ENCODE data around the gene JAZF1.

The JAZF1 gene

DNA sequence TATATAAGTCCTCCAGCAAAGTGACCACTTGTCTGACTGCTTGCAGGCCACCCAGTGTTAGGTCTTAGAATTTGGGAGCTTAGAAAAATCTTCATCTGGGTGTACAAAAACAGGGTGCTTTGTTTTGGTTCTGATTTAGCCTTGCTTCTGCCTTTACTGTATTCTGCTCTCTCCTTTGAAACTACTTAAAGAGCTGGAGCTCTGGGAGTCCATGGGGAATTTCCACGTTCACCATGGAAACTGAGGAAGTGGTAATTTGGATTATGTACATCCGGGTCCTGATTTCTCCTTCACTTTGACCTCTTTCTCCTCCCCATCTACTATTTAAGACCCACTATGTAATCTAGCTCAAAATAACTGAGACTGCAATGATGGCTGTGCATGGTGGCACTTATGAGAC lies 103.0 kb downstream of the JAZF1 start:
- no peak for DNase-seq (ENCODE audit: low read depth in 4 of 4, low spot score in 1 of 4)

DNA sequence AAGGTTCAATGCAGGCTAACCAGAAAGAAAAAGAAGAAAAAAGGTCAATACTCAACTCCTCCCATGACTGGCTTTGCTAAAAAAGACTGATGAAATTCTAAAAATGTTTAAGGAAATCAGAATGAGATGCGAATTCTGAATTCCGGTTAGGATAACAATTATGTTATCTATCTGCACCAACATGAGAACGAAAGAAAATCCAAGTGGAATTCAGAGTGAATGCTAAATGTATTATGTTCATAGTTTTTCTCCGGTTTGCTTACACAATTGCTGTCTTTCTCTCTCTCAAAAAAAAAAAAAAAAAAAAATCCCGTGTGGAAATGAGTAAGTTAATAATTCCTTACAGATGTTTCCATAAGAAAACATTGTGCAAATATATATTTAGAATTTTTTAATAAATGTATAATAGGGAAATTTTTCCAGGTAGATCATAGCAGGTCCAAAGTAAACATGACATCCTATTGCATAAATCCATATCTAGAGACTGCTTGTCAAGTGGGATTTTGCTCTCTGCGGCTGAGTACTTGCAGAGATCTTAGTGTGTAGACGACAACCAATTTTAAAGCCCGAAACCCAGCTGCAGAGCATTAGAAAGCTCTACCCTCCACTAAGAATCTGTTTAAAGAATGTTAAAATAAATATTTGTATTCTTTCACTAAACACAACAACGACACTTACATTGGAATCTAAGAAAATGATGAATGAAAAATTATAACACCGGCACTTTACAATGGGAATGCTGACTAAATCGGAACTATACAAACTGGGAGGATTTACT lies 104.0 kb downstream of the JAZF1 start:
- DNase-seq (ENCODE audit: low read depth in 4 of 4, low spot score in 1 of 4), result no peak

DNA sequence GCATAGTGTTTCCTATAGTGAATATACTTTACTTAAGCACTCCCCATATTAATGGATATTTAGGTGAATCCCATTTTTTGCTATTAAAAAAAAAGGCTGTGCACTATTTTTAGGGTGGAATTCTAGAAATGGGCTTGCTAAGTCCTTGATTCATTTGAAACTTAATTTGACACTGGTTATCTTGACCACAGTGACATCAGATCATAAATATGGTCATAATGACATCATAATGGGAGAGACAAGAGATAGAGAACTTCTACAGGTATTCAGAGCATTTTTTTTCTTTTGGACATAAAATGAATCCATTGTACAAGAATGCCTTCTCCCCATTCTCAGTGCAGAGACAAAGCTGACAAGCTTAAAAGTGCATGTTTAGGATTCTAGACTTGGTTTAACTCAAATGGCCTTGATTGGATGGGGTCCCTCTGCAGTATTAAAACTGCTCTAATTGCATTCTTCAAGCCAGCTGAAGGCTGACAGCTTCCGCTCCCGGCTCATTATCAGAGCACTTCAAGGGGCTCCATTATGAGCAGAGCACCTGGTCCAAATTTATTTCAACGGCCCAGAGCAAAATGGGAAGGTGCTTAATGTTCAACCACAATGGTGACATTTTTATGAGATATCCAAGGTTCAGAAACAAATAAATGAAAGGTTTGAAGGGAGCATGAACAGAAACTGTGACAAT lies 104.8 kb downstream of the JAZF1 start:
- no peak for DNase-seq (ENCODE audit: low read depth in 4 of 4, low spot score in 1 of 4)

DNA sequence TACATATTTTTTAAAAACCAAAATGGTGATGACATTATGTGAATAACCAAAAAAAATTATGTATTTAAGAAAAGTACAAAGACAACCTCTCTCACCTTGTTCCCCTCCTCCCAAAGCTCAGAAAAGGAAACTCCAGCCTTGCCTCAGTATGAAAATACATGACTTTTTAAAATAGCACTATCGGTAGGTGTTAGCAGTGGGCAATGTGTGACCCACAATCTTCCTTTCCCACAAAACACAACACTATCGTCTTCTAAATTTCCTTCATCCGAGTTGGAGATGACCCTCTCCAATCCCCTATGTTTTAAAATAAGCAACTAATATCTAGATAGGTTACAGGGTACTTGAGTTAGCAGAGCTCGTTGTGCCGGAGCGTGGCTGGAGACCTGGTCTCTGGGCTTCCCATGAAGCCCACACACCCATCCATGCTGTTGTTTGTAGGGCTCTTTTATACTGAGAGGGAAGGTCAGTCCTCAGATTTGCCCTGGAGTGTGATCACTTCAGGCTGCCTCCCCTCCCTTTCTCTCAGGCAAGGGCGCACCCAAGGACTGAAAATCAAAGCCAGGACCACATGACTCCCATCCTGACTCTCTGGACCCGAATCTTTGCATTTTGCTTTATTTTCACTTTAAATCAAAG lies 107.6 kb downstream of the JAZF1 start:
- DNase-seq (ENCODE audit: low read depth in 4 of 4, low spot score in 1 of 4), result no peak

DNA sequence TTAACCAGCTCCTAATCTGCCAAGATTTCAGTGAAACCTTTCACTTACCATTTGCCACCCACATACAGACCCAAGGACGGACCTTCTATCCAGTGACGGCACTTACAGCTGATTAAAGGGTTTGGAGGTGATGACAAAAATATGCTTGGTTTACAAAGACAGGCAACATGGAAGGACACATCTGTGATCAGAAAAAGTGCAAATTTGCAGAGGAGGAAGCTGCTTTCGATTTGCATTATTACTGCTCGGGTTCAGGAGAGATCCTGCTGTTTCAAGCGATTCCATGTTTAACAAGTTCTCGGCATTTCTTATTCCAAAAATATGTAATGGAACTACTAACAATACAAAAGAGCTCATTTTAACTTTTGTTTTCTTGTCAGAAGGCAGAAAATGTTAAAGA lies 109.0 kb downstream of the JAZF1 start:
- DNase-seq (ENCODE audit: low read depth in 4 of 4, low spot score in 1 of 4), result no peak

DNA sequence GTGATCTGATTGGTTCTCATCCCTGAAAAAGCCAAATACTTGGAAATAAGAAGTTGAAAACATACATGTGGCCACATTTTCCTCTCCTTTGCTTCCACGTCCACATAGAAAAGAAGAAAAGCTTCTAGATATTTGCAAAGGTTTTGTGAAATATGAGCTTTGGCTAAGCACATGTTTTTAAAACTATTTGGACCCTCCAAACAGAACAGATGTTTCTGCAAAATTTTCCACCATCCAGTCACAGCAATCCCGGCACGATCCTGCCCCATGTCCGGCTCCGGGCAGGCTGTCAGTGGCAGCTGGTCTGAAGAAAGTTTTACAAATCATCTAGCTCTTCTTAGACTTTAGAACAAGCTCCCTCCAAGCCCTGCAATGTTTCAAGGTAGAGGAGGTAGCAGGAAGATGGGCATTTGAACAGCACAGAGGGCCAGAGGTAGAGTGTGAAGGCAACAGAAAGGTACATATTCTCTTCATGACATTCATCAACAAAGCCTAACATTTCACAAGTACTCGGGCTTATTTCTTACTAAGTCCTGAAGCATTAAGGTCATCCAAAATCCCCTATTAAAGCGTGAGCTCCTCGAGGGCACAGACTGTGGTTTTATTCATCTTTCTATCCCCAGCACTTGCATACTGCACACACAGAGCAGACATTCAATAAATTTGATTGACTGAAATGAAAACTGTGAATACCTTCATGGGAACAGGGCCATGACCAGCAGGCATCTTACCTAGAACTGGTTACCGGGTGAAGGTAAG lies 110.1 kb downstream of the JAZF1 start:
- no peak for DNase-seq (ENCODE audit: low read depth in 4 of 4, low spot score in 1 of 4)

DNA sequence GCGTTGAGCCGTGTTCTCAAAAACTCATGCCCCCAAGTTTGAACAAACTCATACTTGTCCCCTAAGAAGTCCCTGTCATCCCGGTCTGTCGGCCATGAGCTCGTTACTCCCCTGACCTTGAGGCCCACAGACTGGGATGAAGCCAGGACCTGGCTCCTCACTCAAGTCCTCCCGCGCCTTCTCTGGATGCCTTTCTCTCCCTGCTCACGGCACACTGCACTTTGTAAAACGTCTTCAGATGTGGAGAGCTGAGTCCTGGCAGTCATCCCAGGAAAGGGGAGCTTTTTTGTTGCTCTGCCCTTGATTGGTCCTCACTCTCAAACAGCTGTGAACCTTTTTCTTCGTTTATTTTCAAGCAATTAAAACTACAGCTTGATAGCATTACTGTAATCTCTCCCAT lies 110.8 kb downstream of the JAZF1 start:
- no peak for DNase-seq (ENCODE audit: low read depth in 4 of 4, low spot score in 1 of 4)

DNA sequence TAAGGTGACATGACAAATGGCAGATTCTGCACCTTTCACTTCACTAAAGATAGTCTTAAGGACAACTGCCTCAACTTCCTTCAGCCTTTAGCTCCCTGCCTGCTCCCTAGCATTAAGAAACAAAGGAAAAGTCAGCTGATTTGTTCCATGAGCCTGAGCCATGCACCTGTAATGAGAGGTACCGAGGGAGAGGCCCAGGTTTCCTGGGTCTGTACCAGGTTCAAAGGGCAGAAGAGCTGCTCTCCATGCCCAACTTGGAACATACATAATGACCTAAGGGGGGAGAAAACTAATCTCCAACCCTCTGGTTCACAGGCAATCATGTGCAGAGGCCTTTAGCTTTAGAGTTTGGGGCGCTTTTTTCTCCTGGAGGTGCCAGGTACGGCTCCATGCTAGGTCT lies 111.2 kb downstream of the JAZF1 start:
- DNase-seq (ENCODE audit: low read depth in 4 of 4, low spot score in 1 of 4), result no peak

DNA sequence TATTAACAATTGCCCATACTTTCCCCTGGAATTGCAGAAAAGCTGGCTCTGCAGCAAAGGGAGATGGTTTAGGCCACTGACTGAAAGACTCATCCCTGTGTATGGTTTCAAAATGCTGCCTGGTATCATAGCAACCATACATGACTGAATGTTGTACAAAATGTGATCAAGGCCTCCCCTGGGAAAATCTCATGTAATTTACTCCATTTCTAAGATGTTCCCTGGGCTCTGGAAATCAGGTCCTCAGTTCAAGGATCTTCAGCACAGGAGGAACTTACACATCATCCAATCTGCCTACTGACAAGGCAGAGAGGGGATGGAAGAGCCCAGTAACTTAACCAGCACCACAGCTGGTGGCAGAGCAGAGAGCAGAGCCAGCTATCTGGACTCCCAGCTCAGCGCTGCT lies 111.8 kb downstream of the JAZF1 start:
- no peak for DNase-seq (ENCODE audit: low read depth in 4 of 4, low spot score in 1 of 4)

DNA sequence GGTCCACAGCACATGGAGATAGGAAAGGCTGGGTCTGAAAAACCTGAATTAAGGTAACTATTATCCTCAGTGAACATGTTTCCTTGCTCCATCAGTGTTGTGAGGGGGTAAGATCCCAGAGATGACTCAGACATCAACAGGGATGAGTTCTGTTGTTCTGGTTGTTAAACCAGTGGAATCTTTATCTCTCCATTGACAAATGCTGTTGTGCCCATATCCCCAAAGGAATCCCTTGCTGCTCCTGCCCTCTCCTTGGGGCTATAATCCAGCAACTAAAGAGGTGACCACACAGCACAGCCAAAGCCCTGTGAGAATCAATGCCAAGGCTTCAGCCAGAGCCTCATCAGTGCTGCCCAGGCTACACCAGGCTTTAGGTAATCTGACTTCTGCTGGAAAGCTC lies 113.4 kb downstream of the JAZF1 start:
- no peak for DNase-seq (ENCODE audit: low read depth in 4 of 4, low spot score in 1 of 4)

DNA sequence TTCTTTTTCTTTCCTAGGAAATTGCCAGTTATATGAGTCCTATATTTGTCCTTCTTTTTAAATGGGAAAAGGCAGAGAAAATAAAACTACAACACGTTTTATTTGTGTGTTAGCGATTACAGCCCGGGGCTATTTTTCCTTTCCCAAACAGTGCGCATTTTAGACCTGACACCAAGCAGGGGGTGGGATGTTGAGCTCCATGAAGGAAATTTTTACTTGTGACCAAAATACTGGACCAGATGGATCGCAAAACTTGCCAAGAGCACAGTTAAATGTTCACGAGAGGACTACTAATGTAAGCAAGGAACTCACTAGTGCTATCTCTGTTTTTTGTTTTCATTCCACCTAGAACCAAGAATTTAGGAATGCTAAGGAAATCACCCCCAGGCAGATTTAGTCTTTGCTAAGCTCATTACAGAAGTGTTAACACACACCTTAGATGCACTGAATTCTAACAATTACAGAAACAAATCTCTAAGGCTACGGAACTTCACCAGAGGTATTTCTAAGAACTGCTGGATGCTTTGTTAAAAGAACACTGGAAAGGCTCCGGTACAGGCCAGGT lies 114.8 kb downstream of the JAZF1 start:
- DNase-seq (ENCODE audit: low read depth in 4 of 4, low spot score in 1 of 4), result no peak

DNA sequence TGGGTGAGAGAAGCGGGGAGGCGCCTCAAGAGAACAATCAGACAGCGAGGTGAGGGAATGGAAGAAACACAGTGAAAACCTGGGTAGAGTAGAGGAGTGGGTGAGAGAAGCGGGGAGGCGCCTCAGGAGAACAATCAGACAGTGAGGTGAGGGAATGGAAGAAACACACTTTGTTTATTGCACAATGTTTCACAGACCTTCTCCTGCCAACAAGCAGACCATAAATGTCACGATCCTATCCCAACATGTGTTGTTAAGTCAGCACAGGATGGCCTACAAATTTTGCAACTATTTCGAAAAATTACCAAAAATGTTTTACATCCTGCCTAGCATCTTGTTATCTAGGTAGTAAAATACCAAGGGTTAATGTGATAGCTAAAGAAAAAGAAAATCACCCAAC lies 115.3 kb downstream of the JAZF1 start:
- DNase-seq (ENCODE audit: low read depth in 4 of 4, low spot score in 1 of 4), result no peak

DNA sequence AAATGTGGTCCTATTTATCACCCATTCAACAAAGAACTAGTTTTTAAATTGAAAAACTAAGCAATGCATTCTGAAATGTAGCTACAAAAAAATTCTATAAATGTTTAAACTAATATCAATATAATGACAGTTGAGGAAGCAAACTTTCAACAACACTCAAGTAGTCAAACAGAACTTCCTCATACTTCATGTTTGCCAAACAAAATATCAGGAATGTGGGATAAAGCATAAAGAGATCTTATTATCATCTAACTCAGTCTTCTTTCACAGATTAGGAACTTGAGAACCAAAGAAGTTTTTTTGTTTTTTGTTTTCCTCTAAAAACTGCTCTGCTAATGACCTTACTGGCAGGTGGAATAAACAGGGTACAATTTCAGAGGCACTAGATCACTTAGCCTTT lies 116.2 kb downstream of the JAZF1 start:
- DNase-seq (ENCODE audit: low read depth in 4 of 4, low spot score in 1 of 4), result no peak

DNA sequence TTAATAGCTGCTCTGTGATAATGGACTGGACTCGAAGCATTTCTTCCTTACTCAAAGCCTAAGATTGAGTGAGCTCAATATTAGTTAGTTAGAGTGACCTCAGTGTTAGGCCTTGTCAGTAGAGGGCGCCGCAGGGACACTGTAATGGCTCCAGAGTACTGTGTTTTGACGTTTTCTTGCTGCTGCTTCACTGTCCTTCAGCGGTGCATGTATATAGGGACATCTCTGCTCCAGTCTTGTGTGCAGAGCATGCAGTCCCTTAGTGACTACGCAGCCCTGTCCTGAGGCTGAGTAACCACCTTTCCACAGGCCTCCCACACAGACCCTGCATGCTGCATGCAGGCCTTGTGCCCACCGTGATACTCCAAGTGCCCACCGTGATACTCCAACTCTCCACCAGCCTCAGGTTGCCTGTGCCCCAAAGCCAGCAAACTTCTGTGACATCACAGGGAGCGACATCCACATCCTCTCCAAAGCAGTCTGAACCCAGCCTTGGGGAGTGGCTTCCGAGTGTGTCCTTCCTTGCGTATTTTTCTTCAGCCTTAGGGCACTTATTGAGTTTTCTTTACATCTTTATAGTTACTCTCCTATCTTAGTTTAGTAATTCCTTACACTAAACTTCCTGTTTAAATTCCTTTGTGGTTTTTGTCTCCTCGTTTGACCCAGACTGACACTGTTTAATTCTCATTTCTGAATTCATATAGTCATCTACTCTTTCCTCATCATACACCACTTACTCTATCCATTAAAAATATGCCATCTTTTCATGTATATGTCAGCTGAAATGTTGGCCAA lies 118.2 kb downstream of the JAZF1 start:
- DNase-seq (ENCODE audit: low read depth in 4 of 4, low spot score in 1 of 4), result peak; percentile 12 to 40 (median 19)

DNA sequence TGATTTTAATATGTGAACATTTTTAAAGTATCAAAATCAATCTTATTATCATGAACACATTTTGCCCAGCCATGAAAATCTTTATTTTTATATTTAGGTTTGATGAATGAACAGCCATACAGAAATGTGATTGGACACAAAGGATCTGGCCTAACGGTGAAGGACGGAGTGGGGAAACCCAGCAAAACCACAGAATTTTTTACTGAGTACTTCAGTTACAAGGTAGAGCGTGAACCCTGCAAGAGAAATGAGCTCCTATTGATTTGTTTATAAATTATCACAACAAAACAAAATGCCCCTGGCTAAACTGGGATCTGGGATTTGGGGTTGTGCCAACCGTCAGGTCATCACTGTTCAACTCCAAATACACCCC lies 118.8 kb downstream of the JAZF1 start:
- DNase-seq (ENCODE audit: low read depth in 4 of 4, low spot score in 1 of 4), result no peak

DNA sequence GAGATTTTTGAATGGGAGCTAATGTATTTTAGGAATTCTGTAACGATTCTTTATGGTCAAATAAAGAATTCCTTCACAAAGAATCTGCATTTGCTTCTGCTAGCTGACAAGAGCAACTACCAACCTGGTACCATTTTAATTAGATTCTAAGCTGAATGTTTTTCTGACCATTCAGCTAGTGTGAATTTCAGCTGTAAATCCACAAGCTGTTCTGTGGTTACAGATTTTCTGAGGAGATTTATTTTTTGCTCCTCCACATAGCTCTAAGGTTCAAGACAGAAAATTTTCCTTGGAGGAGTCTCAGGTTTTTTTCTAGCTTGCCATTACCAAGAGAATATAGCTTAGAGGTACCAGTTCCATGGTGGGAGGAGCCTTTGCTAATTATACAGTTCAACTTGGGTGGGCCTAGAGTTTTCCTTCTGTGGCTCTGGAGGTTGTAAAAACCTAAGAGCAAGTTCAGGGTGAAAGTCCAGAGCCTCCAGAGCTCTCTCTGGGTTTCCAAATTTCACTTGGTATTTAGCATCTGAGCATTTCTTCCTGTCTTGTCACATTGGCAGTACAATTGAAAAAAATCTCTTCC lies 120.1 kb downstream of the JAZF1 start:
- no peak for DNase-seq (ENCODE audit: low read depth in 4 of 4, low spot score in 1 of 4)

DNA sequence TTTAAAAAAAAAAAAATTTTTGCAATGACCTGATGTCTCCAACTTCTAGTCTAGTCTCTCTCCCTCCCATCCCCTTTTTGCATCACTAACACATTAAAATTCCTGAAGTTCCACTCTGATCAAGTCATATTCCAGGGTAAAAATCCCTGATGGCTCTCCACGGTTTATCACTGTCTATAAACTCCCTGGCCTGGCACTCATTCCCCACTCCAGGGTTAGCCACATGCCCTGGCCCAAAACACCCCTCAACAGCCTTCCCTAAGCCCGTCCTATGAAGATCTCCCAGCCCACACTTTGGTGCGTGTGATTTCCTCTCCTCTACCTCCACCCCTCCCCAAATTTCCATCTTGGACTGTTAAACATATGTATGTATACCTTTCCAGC lies 125.4 kb downstream of the JAZF1 start:
- no peak for DNase-seq (ENCODE audit: low read depth in 4 of 4, low spot score in 1 of 4)

DNA sequence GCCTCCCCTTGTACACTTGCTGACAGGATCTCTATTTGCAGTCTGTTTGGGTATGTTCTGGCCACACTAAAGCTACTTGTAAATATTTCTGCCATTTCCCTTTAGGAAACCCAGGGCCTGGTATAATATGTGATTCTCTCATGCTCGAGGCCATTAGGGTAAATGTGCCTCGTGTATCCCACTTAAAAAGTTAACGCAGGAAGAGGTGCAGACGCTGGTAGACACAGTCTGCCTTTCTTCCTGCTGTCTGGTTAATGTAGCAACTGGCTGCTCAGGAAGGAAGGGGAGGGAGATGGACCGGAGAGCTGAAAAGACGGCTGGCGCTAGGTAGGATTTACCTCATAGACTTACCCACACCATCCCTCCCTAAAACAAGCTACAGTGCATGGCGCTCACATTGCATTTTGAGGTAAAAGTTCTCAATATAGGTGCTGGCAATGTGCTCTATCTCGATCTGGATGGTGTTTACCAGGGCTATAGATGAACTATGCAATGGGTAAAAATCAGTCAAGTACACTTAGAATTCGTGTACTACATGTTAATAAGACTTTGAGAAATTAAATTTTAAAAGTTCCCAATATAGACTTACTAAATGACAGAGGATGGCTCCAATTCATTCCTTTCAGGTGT lies 125.9 kb downstream of the JAZF1 start:
- no peak for DNase-seq (ENCODE audit: low read depth in 4 of 4, low spot score in 1 of 4)

DNA sequence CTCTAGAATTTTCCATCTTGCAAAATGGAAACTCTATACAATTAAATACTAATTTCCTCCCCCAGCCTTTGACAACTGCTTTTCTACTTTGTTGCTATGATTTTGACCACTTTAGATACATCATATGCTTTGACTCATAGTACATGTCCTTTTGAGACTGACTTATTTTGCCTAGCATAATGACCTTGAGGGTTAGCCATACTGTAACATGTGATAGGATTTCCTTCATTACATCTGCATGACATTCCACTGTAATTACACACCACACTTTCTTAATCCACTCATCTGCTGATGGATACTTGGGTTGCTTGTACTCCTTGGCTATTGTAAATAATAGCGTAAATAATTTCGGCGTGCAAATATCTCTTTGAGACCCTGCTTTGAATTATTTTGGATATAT lies 127.7 kb downstream of the JAZF1 start:
- no peak for DNase-seq (ENCODE audit: low read depth in 4 of 4, low spot score in 1 of 4)

DNA sequence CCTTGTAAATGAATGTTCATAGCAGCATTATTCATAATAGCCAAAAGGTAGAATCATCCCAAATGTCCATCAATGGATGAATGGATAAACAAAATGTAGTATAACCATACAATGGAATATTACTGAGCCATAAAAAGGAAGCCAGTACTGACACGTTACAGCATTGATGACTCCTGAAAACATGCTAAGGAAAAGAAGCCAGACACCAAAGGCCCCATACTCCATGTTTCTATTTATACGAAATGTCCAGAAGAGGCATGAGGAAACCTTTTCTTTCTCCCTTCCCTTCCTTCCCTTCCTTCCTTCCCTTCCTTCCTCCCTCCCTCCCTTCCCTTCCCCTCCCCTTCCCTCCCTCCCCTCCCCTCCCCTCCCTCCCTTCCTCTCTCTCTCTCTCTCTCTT lies 131.9 kb downstream of the JAZF1 start:
- DNase-seq (ENCODE audit: low read depth in 4 of 4, low spot score in 1 of 4), result no peak
